GM19035 (cell line): ENCODE measurements around the gene TLX1.
A peak's percentile ranks its signal among the peaks of the same experiment; 100 is the strongest.

Source experiments
- ATAC-seq: cut with Tn5 transposase; IDR thresholded peaks from one replicate; pipeline ENCODE4 v1.9.1; 2021; ENCODE audit not compliant: unreplicated experiment

The TLX1 gene

GRCh38 chr10:101130984-101131961, at the start of gene TLX1:
Gene TLX1, plus strand, starts transcription at chr10:101131300. Its CDS starts 242 bp downstream, at chr10:101131542.
- ATAC-seq: no peak

- ATAC-seq: no peak
These were observed 45.3 kb upstream of the TLX1 start for GRCh38 chr10:101085846-101086245.

- ATAC-seq: no peak
These were observed 43.7 kb upstream of the TLX1 start for GRCh38 chr10:101087376-101087775.

- ATAC-seq: no peak
These were observed 43.1 kb upstream of the TLX1 start for GRCh38 chr10:101087965-101088364.

- no peak for ATAC-seq
These were observed 41.4 kb upstream of the TLX1 start for GRCh38 chr10:101089520-101090299.

- no peak for ATAC-seq
These were observed 40.5 kb upstream of the TLX1 start for GRCh38 chr10:101090597-101090996.

- no peak for ATAC-seq
These were observed 39.4 kb upstream of the TLX1 start for GRCh38 chr10:101091546-101092290.

GRCh38 chr10:101092881-101093354, 38.2 kb upstream of the TLX1 start:
- ATAC-seq: no peak

GRCh38 chr10:101094121-101094879, 36.8 kb upstream of the TLX1 start:
- no peak for ATAC-seq

- no peak for ATAC-seq
These were observed 36.1 kb upstream of the TLX1 start for GRCh38 chr10:101095004-101095403.

- peak; percentile 59 for ATAC-seq
These were observed 35.4 kb upstream of the TLX1 start for GRCh38 chr10:101095550-101096213.

GRCh38 chr10:101096378-101096777, 34.7 kb upstream of the TLX1 start:
- ATAC-seq: no peak

GRCh38 chr10:101097881-101098280, 33.2 kb upstream of the TLX1 start:
- no peak for ATAC-seq

GRCh38 chr10:101099901-101100300, 31.2 kb upstream of the TLX1 start:
- no peak for ATAC-seq

GRCh38 chr10:101101372-101101881, 29.7 kb upstream of the TLX1 start:
- ATAC-seq: no peak

- no peak for ATAC-seq
These were observed 27.7 kb upstream of the TLX1 start for GRCh38 chr10:101103430-101103829.

GRCh38 chr10:101106351-101106750, 24.7 kb upstream of the TLX1 start:
- ATAC-seq: no peak

GRCh38 chr10:101107771-101108170, 23.3 kb upstream of the TLX1 start:
- no peak for ATAC-seq

GRCh38 chr10:101110856-101111523, 20.1 kb upstream of the TLX1 start:
- ATAC-seq: no peak
